ENCODE measurements around the gene ANXA2R.
"Not testable (repeated sequence)": the region's sequence is repeated elsewhere in the genome, so short reads cannot be mapped to it uniquely, and the experiment has no call there.

Gene ANXA2R

GRCh38 chr5:43060020-43060419 is 19.9 kb upstream of the ANXA2R start:
- DNase-seq: not testable (repeated sequence)

DNA sequence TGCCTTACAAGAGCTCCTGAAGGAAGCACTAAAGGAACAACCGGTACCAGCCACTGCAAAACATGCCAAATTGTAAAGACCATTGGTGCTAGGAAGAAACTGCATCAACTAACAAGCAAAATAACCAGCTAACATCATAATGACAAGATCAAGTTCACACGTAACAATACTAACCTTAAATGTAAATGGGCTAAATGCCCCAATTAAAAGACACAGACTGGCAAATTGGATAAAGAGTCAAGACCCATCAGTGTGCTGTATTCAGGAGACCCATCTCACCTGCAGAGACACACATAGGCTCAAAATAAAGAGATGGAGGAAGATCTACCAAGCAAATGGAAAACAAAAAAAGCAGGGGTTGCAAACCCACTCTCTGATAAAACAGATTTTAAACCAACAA is 15.0 kb upstream of the ANXA2R start:
- DNase-seq: not testable (repeated sequence)

DNA sequence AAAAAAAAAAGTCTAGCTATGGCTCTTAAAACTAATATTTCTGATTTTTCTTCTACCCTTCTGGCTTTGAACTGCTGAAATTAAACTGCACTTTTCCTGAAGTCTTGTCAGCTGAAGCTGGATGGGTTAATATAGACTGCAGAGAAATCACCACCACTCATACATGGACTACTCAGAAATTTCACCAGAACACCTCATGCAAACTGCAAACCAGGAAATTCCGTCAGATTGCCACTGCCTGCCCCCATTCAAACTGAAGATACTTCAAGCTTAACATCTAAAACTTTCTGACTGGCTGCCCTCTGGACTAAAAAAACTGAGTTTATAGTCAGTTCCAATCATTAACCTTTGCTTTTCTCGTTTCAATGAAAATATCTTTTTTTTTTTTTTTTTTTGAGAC is 11.6 kb upstream of the ANXA2R start:
- no peak for DNase-seq

GRCh38 chr5:43050384-43050783 is 10.3 kb upstream of the ANXA2R start:
- no peak for DNase-seq

DNA sequence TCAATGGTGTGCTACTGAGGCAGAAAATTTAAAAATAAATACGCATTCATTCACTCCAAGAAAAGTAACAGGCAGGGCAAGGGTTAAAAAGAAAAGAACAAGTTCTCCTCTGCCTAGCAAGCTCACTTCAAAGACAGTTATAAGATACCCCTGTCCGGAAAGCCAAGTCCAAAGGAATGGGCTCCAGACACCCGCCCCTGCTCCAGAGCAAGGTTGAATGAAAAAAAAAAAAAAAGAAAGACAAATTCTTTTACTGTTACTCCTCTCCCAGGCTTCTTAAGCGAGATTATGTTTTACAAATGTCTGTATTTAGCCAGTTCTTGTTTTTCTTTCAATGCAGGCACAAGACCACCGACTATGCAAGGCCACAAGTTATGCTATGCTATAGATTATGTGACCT is 9.1 kb upstream of the ANXA2R start:
- DNase-seq: no peak

GRCh38 chr5:43046474-43046873 is 6.4 kb upstream of the ANXA2R start:
- no peak for DNase-seq

GRCh38 chr5:43045236-43045635 is 5.1 kb upstream of the ANXA2R start:
- no peak for DNase-seq

DNA sequence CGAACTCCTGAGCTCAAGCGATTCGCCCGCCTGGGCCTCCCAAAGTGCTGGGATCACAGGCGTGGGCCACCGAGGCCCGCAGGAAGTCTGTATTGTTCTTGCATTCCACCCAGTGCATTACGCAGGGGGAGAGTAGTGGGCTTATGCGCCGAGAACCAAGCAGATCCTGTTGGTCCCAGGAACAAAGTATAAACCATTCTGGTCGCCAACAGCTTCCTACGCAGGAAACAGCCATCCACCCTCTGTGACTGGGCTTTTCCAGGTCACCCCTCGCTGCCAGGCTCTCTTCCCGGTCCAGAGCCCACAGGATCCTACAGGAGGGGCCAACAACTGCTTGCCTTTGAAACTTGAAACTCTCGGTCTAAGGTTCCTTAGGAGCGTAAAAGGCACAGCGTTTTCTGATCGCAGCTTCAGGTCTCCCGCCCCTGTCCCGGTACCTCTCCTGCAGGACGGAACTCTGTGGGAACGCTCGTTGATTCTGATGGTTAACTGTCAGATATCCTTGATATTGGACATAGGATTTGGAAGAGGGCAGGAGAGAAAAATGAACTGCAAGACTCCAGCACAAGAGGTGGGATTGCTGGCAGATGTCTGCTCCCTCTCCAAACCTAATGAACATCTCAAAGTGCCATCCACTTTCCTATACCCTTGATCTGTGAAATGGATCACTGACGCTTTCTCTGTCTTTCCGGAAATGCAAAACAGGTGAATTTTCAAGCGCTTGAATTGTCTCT is 4.2 kb upstream of the ANXA2R start:
- no peak for DNase-seq

- no peak for DNase-seq
Measured at GRCh38 chr5:43043400-43043756, 3.3 kb upstream of the ANXA2R start.

- peak; percentile 49 for DNase-seq
Measured at GRCh38 chr5:43042626-43043399, 2.7 kb upstream of the ANXA2R start.

- DNase-seq: peak; percentile 73
Measured at GRCh38 chr5:43042176-43042625, 2.1 kb upstream of the ANXA2R start.

DNA sequence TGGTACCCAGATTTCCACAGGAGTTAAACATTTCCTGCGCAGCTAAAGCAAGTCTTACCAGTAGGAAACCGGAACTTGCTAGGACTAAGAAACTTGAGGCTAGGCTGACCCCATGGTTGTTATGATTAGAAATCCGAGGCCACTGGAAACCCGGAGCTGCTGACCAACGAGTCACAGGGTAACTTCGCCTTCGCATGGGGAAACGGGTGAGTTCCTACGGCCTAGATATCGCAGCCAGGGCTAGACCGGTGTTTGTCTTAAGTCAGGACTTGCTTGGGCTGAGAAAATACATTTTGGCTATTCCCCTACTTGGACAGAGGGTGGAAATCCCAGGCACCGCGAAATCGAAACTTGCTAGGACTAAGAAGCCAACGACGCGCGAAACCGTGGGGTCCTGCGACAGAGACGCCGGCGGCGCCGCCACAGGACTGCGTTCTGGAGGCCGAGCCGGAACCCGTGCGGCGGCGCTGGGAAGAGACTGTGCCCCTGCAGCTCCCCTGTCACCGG is 1.6 kb upstream of the ANXA2R start:
- DNase-seq: peak; percentile 72

GRCh38 chr5:43041110-43041668 is 1.1 kb upstream of the ANXA2R start:
- DNase-seq: no peak

- DNase-seq: peak; percentile 18
Measured at GRCh38 chr5:43039471-43040286, 440 bp downstream of the ANXA2R start.

DNA sequence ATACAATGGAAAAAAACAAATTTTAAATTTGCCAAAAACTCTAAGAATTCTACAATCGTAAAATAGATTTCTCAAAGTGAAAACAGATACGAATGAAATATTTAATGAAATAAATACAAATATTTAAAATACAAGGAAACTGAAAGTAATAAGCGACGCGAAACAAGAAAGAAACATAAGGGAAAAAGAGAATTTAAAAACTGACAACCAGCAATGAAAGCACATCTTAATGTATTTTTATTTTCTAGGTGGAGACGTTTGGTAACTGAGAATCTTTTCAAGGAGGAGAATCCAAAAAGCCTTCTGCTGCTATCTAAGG is 1.0 kb downstream of the ANXA2R start:
- DNase-seq: no peak

GRCh38 chr5:43038496-43038989 is 1.6 kb downstream of the ANXA2R start:
- peak; percentile 12 for DNase-seq

DNA sequence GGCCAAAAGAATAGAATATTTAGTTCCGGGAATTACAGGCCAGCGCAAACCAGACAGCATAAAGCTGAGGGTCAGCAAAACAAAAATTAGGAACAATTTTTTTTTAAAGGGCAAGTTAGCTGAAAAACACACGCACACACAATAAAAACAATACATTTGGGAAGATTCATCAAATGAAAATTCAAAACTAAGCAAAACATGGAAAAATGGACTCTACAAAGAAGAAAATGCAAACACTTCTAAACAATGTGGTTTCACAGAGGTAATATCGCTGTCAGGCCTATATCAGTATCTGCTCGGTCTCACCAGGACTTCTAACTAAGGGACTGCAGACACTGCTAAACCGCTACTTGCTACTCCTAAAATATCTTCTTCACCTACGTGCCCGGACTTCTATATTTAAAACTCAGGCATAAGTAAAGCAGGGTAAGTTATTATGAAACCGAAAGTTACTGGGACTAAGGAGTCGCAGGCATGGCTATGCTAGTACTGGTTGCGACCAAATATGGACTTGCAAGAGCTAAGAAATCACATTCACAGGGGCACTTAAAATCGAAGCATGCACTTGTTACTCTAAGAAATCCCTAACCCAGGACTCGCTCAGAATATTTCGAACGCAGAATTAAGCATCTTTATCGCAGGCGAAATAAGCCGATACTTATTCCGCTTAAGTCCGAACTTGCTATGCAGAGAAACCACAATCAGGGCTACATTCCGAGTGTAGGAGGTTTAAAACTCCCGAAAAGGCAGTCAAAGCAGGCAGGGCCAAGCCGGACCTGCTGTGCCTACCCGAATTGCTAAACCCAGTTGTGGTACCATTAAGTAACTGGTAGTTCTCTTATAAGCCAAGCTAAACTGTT is 2.3 kb downstream of the ANXA2R start:
- no peak for DNase-seq

- no peak for DNase-seq
Measured at GRCh38 chr5:43036856-43037635, 3.1 kb downstream of the ANXA2R start.

DNA sequence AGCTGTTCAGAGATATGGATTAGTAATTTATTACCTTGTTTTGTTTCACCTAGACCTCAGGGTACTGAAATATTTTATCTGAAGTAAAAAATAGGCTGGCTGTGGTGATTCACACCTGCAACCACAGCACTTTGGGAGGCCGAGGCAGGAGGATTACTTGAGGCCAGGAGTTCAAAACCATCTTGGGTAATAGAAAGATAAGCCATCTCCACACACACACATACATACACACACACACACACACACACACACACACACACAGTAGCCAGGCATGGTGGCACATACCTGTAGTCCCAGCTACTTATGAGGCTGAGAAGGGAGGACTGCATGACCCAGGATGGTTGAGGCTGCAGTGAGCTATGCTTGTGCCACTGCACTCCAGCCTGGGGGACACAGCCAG is 3.7 kb downstream of the ANXA2R start:
- no peak for DNase-seq

- no peak for DNase-seq
Measured at GRCh38 chr5:43034591-43034968, 5.5 kb downstream of the ANXA2R start.

All from activated gamma-delta T cell (primary cell).